GM12878 (cell line): ENCODE data around the gene MCRIP2.

Experiments
- CEBPB ChIP-seq, 2 experiments: fragments of 150-350 bp in 1 of 2; IDR thresholded peaks; 2 replicates each; pipeline ENCODE4 v1.6.1; 2012 to 2014; ENCODE audit warnings: low read depth in 2 of 2, low read length in 2 of 2, borderline replicate concordance in 1 of 2, inconsistent platforms in 1 of 2
- EZH2 ChIP-seq: IDR thresholded peaks from 2 replicates; pipeline ENCODE4 v1.6.1; 2012; ENCODE audit warnings: low read depth, mild to moderate bottlenecking, control low read depth, inconsistent platforms, low read length, borderline replicate concordance; ENCODE audit not compliant: control insufficient read depth
- HDGF ChIP-seq: fragments of 450-650 bp; IDR thresholded peaks from 2 replicates; pipeline ENCODE4 v1.6.1; 2016; ENCODE audit warnings: antibody characterized with exemption
- JUND ChIP-seq: IDR thresholded peaks from 2 replicates; pipeline ENCODE4 v1.6.1; 2012; ENCODE audit warnings: low read depth, mild to moderate bottlenecking, low read length, improper control_type of control experiment, moderate library complexity
- POLR2AphosphoS5 ChIP-seq: IDR thresholded peaks from 2 replicates; pipeline ENCODE4 v1.6.1; 2011; ENCODE audit warnings: mild to moderate bottlenecking, low read length, inconsistent platforms
- SP1 ChIP-seq: IDR thresholded peaks from one replicate; pipeline ENCODE4 v1.6.1; 2011; ENCODE audit warnings: low read depth, low read length
- STAT1 ChIP-seq: fragments of 450-650 bp; conservative IDR thresholded peaks from 2 replicates; pipeline ENCODE4 v1.6.1; 2014; ENCODE audit warnings: antibody characterized with exemption, mild to moderate bottlenecking
- YY1 ChIP-seq: IDR thresholded peaks from 2 replicates; pipeline ENCODE4 v1.6.1; 2011; ENCODE audit warnings: low read depth, mild to moderate bottlenecking, low read length
- ZNF24 ChIP-seq: fragments of 450-650 bp; IDR thresholded peaks from 2 replicates; pipeline ENCODE4 v1.6.1; 2017; ENCODE audit warnings: antibody characterized with exemption, mild to moderate bottlenecking
- TF ChIP-seq, protein P1 (sequence below), 3 experiments: IDR thresholded peaks in 2 of 3; conservative IDR thresholded peaks in 1 of 3; 2 replicates each; pipeline ENCODE4 v1.5.1; 2011; ENCODE audit warnings: low read depth in 3 of 3, low read length in 3 of 3, mild to moderate bottlenecking in 3 of 3, control low read depth in 2 of 3, moderate library complexity in 2 of 3, inconsistent platforms in 1 of 3, mixed read lengths in 1 of 3; ENCODE audit not compliant: control insufficient read depth in 2 of 3, insufficient read depth in 1 of 3; ENCODE audit errors: extremely low read depth in 1 of 3
- TF ChIP-seq, protein P2 (sequence below): IDR thresholded peaks from 2 replicates; pipeline ENCODE4 v1.6.1; 2011; ENCODE audit warnings: low read depth, mild to moderate bottlenecking, low read length, moderate library complexity, borderline replicate concordance; ENCODE audit errors: extremely low read depth

DNA sequence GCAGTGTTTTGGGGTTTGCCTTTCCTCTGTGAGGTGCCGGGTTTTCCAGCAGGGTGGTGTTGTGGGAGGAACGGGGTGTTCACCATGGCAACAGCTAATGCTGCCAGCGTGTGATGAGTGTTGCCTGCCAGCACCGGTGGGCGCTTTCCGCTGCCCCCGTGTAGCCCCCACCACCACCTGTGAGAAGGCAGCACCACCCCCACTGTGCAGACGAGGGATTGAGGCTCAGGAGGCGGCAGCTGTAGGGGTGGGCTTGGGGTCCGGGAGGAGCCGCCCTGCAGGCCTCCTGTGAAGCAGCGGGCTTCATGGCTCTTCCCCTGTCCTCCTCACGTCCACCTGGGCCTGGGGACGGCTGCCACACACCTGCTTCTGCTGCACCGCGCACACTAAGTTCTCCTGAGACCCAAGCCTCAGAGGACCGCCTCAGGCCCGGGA, 46.5 kb upstream of the MCRIP2 start:
- TF ChIP-seq HDGF (no peak), YY1 (no peak), JUND (no peak), STAT1 (no peak), EZH2 (no peak), CEBPB (IDR thresholded peaks at IDR 0.05; ENCODE audit: borderline replicate concordance in 1 of 2, low read depth in 2 of 2, low read length in 2 of 2) (no peak), ZNF24 (no peak), POLR2AphosphoS5 (no peak), SP1 (no peak)
- TF ChIP-seq, protein P1, sequence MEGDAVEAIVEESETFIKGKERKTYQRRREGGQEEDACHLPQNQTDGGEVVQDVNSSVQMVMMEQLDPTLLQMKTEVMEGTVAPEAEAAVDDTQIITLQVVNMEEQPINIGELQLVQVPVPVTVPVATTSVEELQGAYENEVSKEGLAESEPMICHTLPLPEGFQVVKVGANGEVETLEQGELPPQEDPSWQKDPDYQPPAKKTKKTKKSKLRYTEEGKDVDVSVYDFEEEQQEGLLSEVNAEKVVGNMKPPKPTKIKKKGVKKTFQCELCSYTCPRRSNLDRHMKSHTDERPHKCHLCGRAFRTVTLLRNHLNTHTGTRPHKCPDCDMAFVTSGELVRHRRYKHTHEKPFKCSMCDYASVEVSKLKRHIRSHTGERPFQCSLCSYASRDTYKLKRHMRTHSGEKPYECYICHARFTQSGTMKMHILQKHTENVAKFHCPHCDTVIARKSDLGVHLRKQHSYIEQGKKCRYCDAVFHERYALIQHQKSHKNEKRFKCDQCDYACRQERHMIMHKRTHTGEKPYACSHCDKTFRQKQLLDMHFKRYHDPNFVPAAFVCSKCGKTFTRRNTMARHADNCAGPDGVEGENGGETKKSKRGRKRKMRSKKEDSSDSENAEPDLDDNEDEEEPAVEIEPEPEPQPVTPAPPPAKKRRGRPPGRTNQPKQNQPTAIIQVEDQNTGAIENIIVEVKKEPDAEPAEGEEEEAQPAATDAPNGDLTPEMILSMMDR (IDR thresholded peaks at IDR 0.05 in 2 of 3, conservative IDR thresholded peaks at IDR 0.05 in 1 of 3; ENCODE audit: control insufficient read depth in 2 of 3, extremely low read depth in 1 of 3, insufficient read depth in 1 of 3, low read depth in 3 of 3, low read length in 3 of 3) = no peak
- TF ChIP-seq, protein P2, sequence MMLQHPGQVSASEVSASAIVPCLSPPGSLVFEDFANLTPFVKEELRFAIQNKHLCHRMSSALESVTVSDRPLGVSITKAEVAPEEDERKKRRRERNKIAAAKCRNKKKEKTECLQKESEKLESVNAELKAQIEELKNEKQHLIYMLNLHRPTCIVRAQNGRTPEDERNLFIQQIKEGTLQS = no peak
